Skeletal muscle satellite cell (primary cell): Measurements from ENCODE around the gene RTP2.

Experiments used
- H3K27me3 ChIP-seq: 2 replicates; pipeline ENCODE4 v1.7.0; 2013; ENCODE audit warnings: low read length; ENCODE audit not compliant: control insufficient read depth, insufficient read depth
- H3K36me3 ChIP-seq: 2 replicates; pipeline ENCODE4 v1.7.0; 2013; ENCODE audit warnings: mild to moderate bottlenecking, control low read depth, low read length; ENCODE audit not compliant: insufficient read depth
- H3K4me1 ChIP-seq: 2 replicates; pipeline ENCODE4 v1.7.0; 2013; ENCODE audit warnings: low read length; ENCODE audit not compliant: control insufficient read depth, insufficient read depth
- H3K4me2 ChIP-seq: 2 replicates; pipeline ENCODE4 v1.7.0; 2013; ENCODE audit warnings: mild to moderate bottlenecking, low read length
- H3K4me3 ChIP-seq: 2 replicates; pipeline ENCODE4 v1.7.0; 2013; ENCODE audit warnings: low read length
- H3K9ac ChIP-seq: 2 replicates; pipeline ENCODE4 v1.7.0; 2013; ENCODE audit warnings: mild to moderate bottlenecking, low read depth, low read length, moderate library complexity
- H3K9me3 ChIP-seq: replicated peaks from 2 replicates; pipeline ENCODE4 v1.7.0; 2013; ENCODE audit warnings: mild to moderate bottlenecking, control low read depth, low read length

RTP2 gene

GRCh38 chr3:187700249-187700648 lies 2.1 kb downstream of the RTP2 start:
- H3K4me2 ChIP-seq = no peak overlapping the region
- no peak overlapping the region for H3K9ac ChIP-seq
- no peaks in the 10 kb centered on the region for H3K4me1 ChIP-seq
- no peaks in the 10 kb centered on the region for H3K36me3 ChIP-seq
- H3K4me3 ChIP-seq = no peak overlapping the region
- H3K9me3 ChIP-seq = no peaks in the 10 kb centered on the region
- peaks cover 19% of the 10 kb centered on the region for H3K27me3 ChIP-seq

GRCh38 chr3:187698499-187699399 lies 3.6 kb downstream of the RTP2 start:
- no peaks in the 10 kb centered on the region for H3K36me3 ChIP-seq

DNA sequence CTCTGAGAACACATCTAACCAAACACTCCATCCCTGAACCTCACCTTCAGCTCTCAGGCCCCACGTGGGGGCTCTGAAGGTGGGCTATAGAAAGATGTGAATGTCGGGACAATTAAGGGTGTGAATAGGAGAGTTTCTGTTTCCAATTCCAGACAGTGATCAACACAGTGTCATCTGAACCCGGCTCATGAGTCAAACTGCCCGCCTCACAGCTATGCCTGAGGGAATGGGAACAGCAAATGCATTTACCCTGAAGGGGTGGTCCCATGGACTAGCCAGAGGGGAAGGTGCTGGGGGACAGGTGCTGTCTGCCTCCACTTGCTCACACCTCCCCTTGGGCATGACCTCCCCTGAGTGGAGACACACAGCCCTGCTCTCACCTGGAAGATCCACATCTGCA lies 6.3 kb downstream of the RTP2 start:
- peaks cover 29% of the 10 kb centered on the region for H3K27me3 ChIP-seq
- H3K4me2 ChIP-seq = no peak overlapping the region
- no peak overlapping the region for H3K9ac ChIP-seq
- no peaks in the 10 kb centered on the region for H3K36me3 ChIP-seq
- no peak overlapping the region for H3K4me3 ChIP-seq
- no peaks in the 10 kb centered on the region for H3K9me3 ChIP-seq
- H3K4me1 ChIP-seq = no peaks in the 10 kb centered on the region

More at GRCh38 chr3:187698499-187699399, 3.6 kb downstream of the RTP2 start:
- H3K4me2 ChIP-seq = no peak overlapping the region
- H3K4me1 ChIP-seq = no peaks in the 10 kb centered on the region
- H3K27me3 ChIP-seq = peaks cover 27% of the 10 kb centered on the region
- no peak overlapping the region for H3K4me3 ChIP-seq
- H3K9me3 ChIP-seq = no peaks in the 10 kb centered on the region
- H3K9ac ChIP-seq = no peak overlapping the region

DNA sequence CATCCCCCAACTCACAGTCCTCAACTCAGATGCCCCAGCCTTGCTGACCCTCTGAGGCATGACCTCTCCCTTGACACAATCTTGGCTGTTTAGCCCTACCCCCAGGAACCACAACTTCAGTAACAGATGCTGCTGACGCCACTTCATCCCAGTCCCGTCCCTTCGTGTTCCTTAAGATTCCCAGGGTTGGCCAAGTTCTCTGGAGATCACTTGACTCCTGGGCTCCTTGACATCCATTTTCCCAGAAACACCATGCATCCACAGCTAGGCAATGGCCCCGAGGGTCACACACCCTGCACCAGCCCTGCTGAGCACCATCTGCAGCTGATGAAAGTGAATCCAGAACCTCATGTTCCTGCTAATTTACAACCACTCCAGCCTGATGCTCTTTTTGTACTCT lies 6.9 kb downstream of the RTP2 start:
- Histone ChIP-seq H3K4me2 (no peak overlapping the region), H3K27me3 (peaks cover 27% of the 10 kb centered on the region), H3K4me3 (no peak overlapping the region), H3K36me3 (no peaks in the 10 kb centered on the region), H3K9me3 (no peaks in the 10 kb centered on the region), H3K4me1 (no peaks in the 10 kb centered on the region), H3K9ac (no peak overlapping the region)

- Histone ChIP-seq H3K9ac (no peak overlapping the region), H3K9me3 (no peaks in the 10 kb centered on the region), H3K4me2 (no peak overlapping the region), H3K36me3 (no peaks in the 10 kb centered on the region), H3K4me1 (no peaks in the 10 kb centered on the region), H3K27me3 (peaks cover 31% of the 10 kb centered on the region), H3K4me3 (no peak overlapping the region)
Observed at GRCh38 chr3:187694801-187695200, 7.6 kb downstream of the RTP2 start.

DNA sequence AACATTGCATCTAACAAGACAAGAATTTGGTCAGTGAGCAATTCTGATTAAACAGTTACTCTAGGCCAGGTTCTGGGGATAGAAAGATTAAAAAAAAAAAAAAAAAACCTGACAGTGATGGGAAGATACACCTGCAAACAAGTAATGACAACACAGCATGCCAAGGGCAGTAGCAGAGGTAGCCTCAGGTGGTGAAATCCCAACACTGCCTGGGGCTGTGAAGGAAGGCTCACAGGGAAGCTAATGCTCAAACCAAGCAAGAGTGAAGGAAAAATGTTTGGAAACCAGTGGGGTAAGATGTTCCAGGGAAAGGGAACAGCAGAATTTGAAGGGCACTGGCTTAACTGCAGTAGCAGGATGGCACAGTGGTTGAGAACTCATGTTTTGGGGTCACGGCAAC lies 8.9 kb downstream of the RTP2 start:
- Histone ChIP-seq H3K9me3 (no peaks in the 10 kb centered on the region), H3K9ac (no peak overlapping the region), H3K27me3 (peaks cover 38% of the 10 kb centered on the region), H3K36me3 (no peaks in the 10 kb centered on the region), H3K4me2 (no peak overlapping the region), H3K4me3 (no peak overlapping the region), H3K4me1 (no peaks in the 10 kb centered on the region)

DNA sequence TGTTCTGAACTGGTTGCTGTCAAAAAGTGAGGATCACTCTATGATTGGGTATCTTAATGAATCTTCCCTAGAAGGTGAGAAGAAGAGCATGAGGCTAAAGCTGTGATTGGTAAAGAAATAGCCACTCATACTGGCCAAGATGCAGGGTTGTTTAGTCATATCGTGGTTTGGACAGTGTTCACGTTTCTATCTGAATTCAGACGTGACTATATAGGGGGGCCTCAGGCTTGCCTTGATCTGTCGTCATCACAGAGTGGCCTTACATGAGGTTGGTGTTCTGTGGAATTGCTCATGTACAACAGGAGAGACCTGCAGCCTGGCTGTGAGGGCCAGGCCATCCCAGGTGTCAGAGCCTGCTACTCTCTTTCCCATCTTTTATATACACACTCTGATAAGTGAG lies 12.4 kb downstream of the RTP2 start:
- Histone ChIP-seq H3K4me1 (no peaks in the 10 kb centered on the region), H3K27me3 (peaks cover 31% of the 10 kb centered on the region), H3K4me3 (no peak overlapping the region), H3K4me2 (no peak overlapping the region), H3K9me3 (no peaks in the 10 kb centered on the region), H3K36me3 (no peaks in the 10 kb centered on the region), H3K9ac (no peak overlapping the region)

DNA sequence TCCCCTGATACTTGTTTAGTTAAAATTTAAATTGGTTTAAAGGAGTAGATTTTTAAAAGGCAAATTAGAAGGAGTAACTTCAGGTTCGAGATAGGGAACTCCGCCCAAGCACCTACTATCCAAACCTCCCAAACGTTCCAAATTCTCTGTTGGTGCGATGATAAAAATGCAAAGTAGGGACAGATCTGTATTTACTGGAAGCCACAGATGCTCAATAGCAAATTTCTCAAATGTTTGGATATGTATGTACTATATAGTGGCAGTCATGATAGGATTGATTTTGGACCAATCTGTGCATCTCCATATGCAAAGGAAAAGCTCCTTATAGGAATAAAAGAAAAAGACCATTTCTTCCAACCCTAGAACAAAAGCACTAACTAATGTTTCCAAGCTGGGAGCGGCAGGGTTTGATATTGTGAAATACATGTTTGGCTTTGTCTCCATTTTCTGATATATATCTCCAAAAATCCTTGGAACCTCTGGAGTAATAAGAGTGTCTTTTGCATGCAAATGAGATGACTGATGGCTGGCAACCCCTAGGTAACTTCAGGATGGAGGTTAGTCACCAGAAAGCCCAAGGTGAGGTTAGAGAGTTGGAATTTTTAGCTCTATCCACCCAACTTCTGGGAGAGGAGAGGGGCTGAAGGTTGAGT lies 15.6 kb downstream of the RTP2 start:
- Histone ChIP-seq H3K27me3 (peaks cover 31% of the 10 kb centered on the region), H3K4me1 (no peaks in the 10 kb centered on the region), H3K9me3 (no peaks in the 10 kb centered on the region), H3K4me2 (no peak overlapping the region), H3K36me3 (no peaks in the 10 kb centered on the region), H3K9ac (no peak overlapping the region), H3K4me3 (no peak overlapping the region)

- no peaks in the 10 kb centered on the region for H3K9me3 ChIP-seq
- no peak overlapping the region for H3K4me2 ChIP-seq
Observed at GRCh38 chr3:187685948-187686347, 16.4 kb downstream of the RTP2 start.

GRCh38 chr3:187684880-187685279 lies 17.5 kb downstream of the RTP2 start:
- H3K4me3 ChIP-seq = no peak overlapping the region
- H3K9me3 ChIP-seq = no peaks in the 10 kb centered on the region
- H3K27me3 ChIP-seq = peaks cover 37% of the 10 kb centered on the region
- no peaks in the 10 kb centered on the region for H3K4me1 ChIP-seq
- no peaks in the 10 kb centered on the region for H3K36me3 ChIP-seq
- H3K4me2 ChIP-seq = no peak overlapping the region
- no peak overlapping the region for H3K9ac ChIP-seq

More at GRCh38 chr3:187685948-187686347, 16.4 kb downstream of the RTP2 start:
- H3K4me3 ChIP-seq = no peak overlapping the region
- H3K36me3 ChIP-seq = no peaks in the 10 kb centered on the region
- H3K4me1 ChIP-seq = no peaks in the 10 kb centered on the region
- H3K9ac ChIP-seq = no peak overlapping the region
- peaks cover 37% of the 10 kb centered on the region for H3K27me3 ChIP-seq

- Histone ChIP-seq H3K4me2 (no peak overlapping the region), H3K9me3 (no peaks in the 10 kb centered on the region), H3K4me3 (no peak overlapping the region), H3K4me1 (no peaks in the 10 kb centered on the region), H3K36me3 (no peaks in the 10 kb centered on the region), H3K9ac (no peak overlapping the region), H3K27me3 (peaks cover 34% of the 10 kb centered on the region)
Observed at GRCh38 chr3:187684444-187684843, 17.9 kb downstream of the RTP2 start.
